ENCODE measurements around the gene FSTL5. TPM values are rescaled to one million over a fixed set of nuclear protein-coding genes. Genes with fewer than 3 reads are reported as not detected.

Gene FSTL5
- total RNA-seq, 1 donor from 2014 or later = not detected

DNA sequence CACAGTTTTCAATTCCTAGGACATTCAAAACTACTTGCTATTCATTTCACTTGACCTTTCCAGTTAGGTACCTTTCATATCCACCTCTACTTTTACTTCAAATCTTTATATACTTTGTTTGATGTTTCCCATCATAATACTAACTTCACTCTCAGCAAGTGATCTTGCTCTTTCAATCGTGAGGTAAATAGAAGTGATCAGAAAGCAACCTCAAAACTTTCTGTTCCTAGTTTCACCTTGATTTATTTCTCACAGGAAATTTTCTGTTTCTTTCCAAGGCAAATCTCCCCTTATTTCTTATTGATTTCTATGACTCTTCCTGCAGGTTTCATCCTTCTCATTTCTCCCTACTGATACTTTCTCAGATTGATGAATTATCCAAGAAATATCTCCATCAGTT lies 623.5 kb downstream of the FSTL5 start:
- TF ChIP-seq CTCF (IDR thresholded peaks at IDR 0.05) = no peak
- H3K27ac Mint-ChIP-seq = no peak overlapping the region
- CTCF ChIA-PET = no interaction called here
- H3K27me3 Mint-ChIP-seq = no peaks in the 10 kb centered on the region
- H3K36me3 Mint-ChIP-seq (ENCODE audit: low read depth) = no peaks in the 10 kb centered on the region
- ATAC-seq (ENCODE audit: low read depth) (no peak), DNase-seq (no peak)
- POLR2A ChIA-PET = no interaction called here
- no peaks in the 10 kb centered on the region for H3K4me1 Mint-ChIP-seq
- no peak overlapping the region for H3K4me3 Mint-ChIP-seq
- H3K9me3 Mint-ChIP-seq = peaks cover 4% of the 10 kb centered on the region
- intact Hi-C loops (cut with micrococcal nuclease) = no loop called here

DNA sequence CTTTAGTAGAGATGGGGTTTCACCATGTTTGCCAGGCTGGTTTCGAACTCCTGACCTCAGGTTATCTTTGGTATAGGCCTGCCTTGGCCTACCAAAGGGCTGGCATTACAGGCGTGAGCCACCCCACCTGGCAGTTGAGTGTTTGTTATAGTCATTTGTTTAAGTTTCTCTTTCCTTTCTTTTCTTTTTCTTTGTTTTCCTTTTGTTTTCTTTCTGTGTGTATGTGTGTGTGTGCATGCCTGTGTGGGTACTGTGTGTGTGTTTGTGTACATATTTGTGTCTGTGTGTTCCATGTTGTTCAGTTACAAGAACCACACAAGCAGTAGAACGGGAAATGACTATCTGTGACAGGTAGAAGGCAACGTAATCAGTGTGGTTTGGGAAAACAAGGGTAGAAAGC lies 624.9 kb downstream of the FSTL5 start:
- intact Hi-C loops (cut with micrococcal nuclease) = no loop called here
- no peak overlapping the region for H3K27ac Mint-ChIP-seq
- no peaks in the 10 kb centered on the region for H3K4me1 Mint-ChIP-seq
- TF ChIP-seq CTCF (IDR thresholded peaks at IDR 0.05) = no peak
- H3K9me3 Mint-ChIP-seq = peaks cover 6% of the 10 kb centered on the region
- ATAC-seq (ENCODE audit: low read depth) = no peak
- no peaks in the 10 kb centered on the region for H3K27me3 Mint-ChIP-seq
- POLR2A ChIA-PET = no interaction called here
- no peak for DNase-seq
- H3K36me3 Mint-ChIP-seq (ENCODE audit: low read depth) = no peaks in the 10 kb centered on the region
- H3K4me3 Mint-ChIP-seq = no peak overlapping the region
- CTCF ChIA-PET = no interaction called here

- POLR2A ChIA-PET = no interaction called here
- H3K4me3 Mint-ChIP-seq = no peak overlapping the region
- ATAC-seq (ENCODE audit: low read depth) = no peak
- no peaks in the 10 kb centered on the region for H3K36me3 Mint-ChIP-seq (ENCODE audit: low read depth)
- CTCF ChIA-PET = no interaction called here
- H3K27ac Mint-ChIP-seq = no peak overlapping the region
- H3K27me3 Mint-ChIP-seq = no peaks in the 10 kb centered on the region
- H3K4me1 Mint-ChIP-seq = no peaks in the 10 kb centered on the region
- H3K9me3 Mint-ChIP-seq = peaks cover 3% of the 10 kb centered on the region
- no peak for TF ChIP-seq CTCF (IDR thresholded peaks at IDR 0.05)
- intact Hi-C loops (cut with micrococcal nuclease) = no loop called here
- no peak for DNase-seq
Measured at GRCh38 chr4:161530710-161531109, 633.1 kb downstream of the FSTL5 start.

GRCh38 chr4:161525121-161525520 lies 638.7 kb downstream of the FSTL5 start:
- Mint-ChIP-seq H3K36me3 (ENCODE audit: low read depth) (no peaks in the 10 kb centered on the region), H3K27me3 (no peaks in the 10 kb centered on the region), H3K9me3 (no peaks in the 10 kb centered on the region), H3K4me3 (no peak overlapping the region), H3K27ac (no peak overlapping the region), H3K4me1 (no peaks in the 10 kb centered on the region)
- ATAC-seq (ENCODE audit: low read depth) (no peak), DNase-seq (no peak)
- ChIA-PET CTCF (no interaction called here), POLR2A (no interaction called here)
- intact Hi-C loops (cut with micrococcal nuclease) = no loop called here
- no peak for TF ChIP-seq CTCF (IDR thresholded peaks at IDR 0.05)

DNA sequence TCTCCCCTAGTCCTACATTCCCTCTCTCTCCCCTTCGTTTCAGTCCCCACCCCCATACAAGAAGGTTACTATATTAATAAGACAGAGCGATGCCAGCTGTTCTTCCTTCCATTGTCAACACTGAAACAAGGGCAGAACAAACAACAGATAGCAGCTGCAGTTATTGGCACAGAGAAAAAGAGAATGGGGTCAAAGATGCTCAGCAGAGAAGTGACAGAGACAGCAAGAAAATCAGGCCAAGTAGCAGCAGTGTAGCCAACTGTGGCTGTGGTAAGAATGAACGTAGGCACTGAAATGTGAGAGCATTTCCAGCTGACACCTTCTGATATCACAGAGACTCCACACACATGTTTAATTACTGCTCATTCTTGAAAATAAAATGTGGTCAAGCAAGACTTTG lies 641.8 kb downstream of the FSTL5 start:
- Mint-ChIP-seq H3K9me3 (no peaks in the 10 kb centered on the region), H3K27ac (no peak overlapping the region), H3K4me1 (no peaks in the 10 kb centered on the region), H3K4me3 (no peak overlapping the region), H3K27me3 (no peaks in the 10 kb centered on the region), H3K36me3 (ENCODE audit: low read depth) (no peaks in the 10 kb centered on the region)
- CTCF ChIA-PET = no interaction called here
- TF ChIP-seq CTCF (IDR thresholded peaks at IDR 0.05) = no peak
- POLR2A ChIA-PET = no interaction called here
- ATAC-seq (ENCODE audit: low read depth) = no peak
- intact Hi-C loops (cut with micrococcal nuclease) = no loop called here
- DNase-seq = no peak
